ENCODE data around the gene MS4A4A. TPM values are rescaled to one million over a fixed set of nuclear protein-coding genes. Genes with fewer than 3 reads are reported as not detected.

Gene MS4A4A
- total and polyA plus RNA-seq, 2 donors (not counting 1 experiment from before 2014, with no cell fraction given): 0.72 to 0.99 TPM

DNA sequence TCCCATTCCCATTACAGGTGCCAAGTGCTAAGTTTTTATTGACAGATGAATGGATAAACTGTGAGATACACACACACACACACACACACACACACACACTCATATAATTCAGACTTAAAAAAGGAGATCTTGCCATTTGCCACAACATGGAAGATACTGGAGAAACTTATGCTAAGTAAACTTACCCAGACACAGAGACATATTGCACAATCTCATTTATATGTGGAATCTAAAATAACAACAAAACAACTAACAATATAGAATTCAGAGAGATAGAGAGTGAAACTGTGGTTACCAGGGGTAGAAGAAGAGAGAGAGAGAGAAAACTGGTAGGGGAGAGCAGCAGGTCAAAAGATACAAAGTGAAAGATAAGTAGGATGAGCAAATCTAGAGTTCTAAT, 48.0 kb downstream of the MS4A4A start:
- Mint-ChIP-seq H3K27me3 (no peaks in the 10 kb centered on the region), H3K4me1 (no peaks in the 10 kb centered on the region), H3K4me3 (no peak overlapping the region), H3K9me3 (ENCODE audit: insufficient read depth) (peaks cover 12% of the 10 kb centered on the region), H3K27ac (no peak overlapping the region)
- Histone ChIP-seq H3K9me3 (ENCODE audit: control extremely low read depth in 1 of 3, control insufficient read depth in 2 of 3, insufficient read depth in 1 of 3, low read length in 2 of 3) (peaks cover 0 to 9% (median 0%) of the 10 kb centered on the region in 3 donors), H3K27ac (ENCODE audit: low read length in 2 of 2) (no peak overlapping the region), H3K9ac (ENCODE audit: low read length) (no peak overlapping the region), H3K79me2 (ENCODE audit: control insufficient read depth, insufficient read depth, low read length) (no peaks in the 10 kb centered on the region), H3K36me3 (replicated peaks in 1 of 2; ENCODE audit: control extremely low read depth in 1 of 2, control insufficient read depth in 1 of 2, extremely low read depth in 1 of 2, insufficient read depth in 2 of 2, low read length in 1 of 2) (no peaks in the 10 kb centered on the region), H3K27me3 (replicated peaks in 1 of 4; ENCODE audit: control extremely low read depth in 1 of 4, control insufficient read depth in 3 of 4, insufficient read depth in 4 of 4, low read length in 3 of 4) (no peaks in the 10 kb centered on the region), H3K4me2 (replicated peaks; ENCODE audit: low read depth, low read length, poor library complexity, severe bottlenecking) (no peak overlapping the region), H4K20me1 (ENCODE audit: control insufficient read depth, insufficient read depth, low read length, poor library complexity, severe bottlenecking) (no peaks in the 10 kb centered on the region), H3K4me1 (ENCODE audit: control insufficient read depth in 2 of 2, insufficient read depth in 2 of 2, low read length in 2 of 2) (no peaks in the 10 kb centered on the region), H3K4me3 (ENCODE audit: control extremely low read depth in 1 of 5, extremely low read depth in 1 of 5, insufficient read depth in 1 of 5, low read depth in 2 of 5, low read length in 4 of 5) (no peak overlapping the region), H2AFZ (ENCODE audit: insufficient read depth, low read depth, low read length, poor library complexity, severe bottlenecking) (no peak overlapping the region)
- TF ChIP-seq, protein P1, sequence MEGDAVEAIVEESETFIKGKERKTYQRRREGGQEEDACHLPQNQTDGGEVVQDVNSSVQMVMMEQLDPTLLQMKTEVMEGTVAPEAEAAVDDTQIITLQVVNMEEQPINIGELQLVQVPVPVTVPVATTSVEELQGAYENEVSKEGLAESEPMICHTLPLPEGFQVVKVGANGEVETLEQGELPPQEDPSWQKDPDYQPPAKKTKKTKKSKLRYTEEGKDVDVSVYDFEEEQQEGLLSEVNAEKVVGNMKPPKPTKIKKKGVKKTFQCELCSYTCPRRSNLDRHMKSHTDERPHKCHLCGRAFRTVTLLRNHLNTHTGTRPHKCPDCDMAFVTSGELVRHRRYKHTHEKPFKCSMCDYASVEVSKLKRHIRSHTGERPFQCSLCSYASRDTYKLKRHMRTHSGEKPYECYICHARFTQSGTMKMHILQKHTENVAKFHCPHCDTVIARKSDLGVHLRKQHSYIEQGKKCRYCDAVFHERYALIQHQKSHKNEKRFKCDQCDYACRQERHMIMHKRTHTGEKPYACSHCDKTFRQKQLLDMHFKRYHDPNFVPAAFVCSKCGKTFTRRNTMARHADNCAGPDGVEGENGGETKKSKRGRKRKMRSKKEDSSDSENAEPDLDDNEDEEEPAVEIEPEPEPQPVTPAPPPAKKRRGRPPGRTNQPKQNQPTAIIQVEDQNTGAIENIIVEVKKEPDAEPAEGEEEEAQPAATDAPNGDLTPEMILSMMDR (IDR thresholded peaks at IDR 0.05): no peak
- no peak for TF ChIP-seq EZH2 (IDR thresholded peaks at IDR 0.05; ENCODE audit: borderline replicate concordance, insufficient read depth, low read depth, low read length, poor library complexity, severe bottlenecking)
- POLR2A ChIA-PET: no interaction called here
- intact Hi-C loops (cut with micrococcal nuclease): no loop called here
- ATAC-seq (ENCODE audit: low read depth) (no peak), DNase-seq (no peak)
- CTCF ChIA-PET: interaction anchor here (1.5 kb wide), 1 partner anchor 14 kb away, joined by 4 read pairs; no protein-coding TSS in a partner anchor

DNA sequence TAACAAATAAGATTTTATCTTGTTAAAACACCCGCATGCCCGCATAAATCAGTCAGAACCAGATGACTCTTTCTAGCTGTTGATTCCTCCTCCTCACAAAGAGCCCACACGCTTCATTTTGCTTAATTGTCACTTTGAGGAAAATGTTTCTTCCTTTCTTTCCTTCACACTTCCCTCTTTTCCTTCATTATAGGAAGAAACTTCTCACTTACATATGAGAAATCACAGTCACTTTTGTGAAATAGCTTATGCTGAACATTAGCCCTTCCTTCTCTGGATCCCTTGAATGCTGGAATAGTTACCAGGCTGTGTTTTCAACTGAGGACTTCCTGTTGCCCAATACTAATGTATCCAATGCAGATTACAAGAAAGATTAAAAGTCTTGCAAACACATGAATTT, 52.4 kb downstream of the MS4A4A start:
- H3K9me3 Mint-ChIP-seq (ENCODE audit: insufficient read depth): no peaks in the 10 kb centered on the region
- no peak overlapping the region for H3K27ac Mint-ChIP-seq
- no peaks in the 10 kb centered on the region for H3K27me3 Mint-ChIP-seq
- Histone ChIP-seq H3K4me2 (replicated peaks; ENCODE audit: low read depth, low read length, poor library complexity, severe bottlenecking) (no peak overlapping the region), H3K4me1 (ENCODE audit: control insufficient read depth in 2 of 2, insufficient read depth in 2 of 2, low read length in 2 of 2) (peaks cover 9 to 12% of the 10 kb centered on the region in 2 donors), H3K79me2 (ENCODE audit: control insufficient read depth, insufficient read depth, low read length) (no peaks in the 10 kb centered on the region), H3K36me3 (replicated peaks in 1 of 2; ENCODE audit: control extremely low read depth in 1 of 2, control insufficient read depth in 1 of 2, extremely low read depth in 1 of 2, insufficient read depth in 2 of 2, low read length in 1 of 2) (no peaks in the 10 kb centered on the region), H2AFZ (ENCODE audit: insufficient read depth, low read depth, low read length, poor library complexity, severe bottlenecking) (no peak overlapping the region), H3K9ac (ENCODE audit: low read length) (no peak overlapping the region), H3K4me3 (ENCODE audit: control extremely low read depth in 1 of 5, extremely low read depth in 1 of 5, insufficient read depth in 1 of 5, low read depth in 2 of 5, low read length in 4 of 5) (no peak overlapping the region), H3K27me3 (replicated peaks in 1 of 4; ENCODE audit: control extremely low read depth in 1 of 4, control insufficient read depth in 3 of 4, insufficient read depth in 4 of 4, low read length in 3 of 4) (no peaks in the 10 kb centered on the region), H3K9me3 (ENCODE audit: control extremely low read depth in 1 of 3, control insufficient read depth in 2 of 3, insufficient read depth in 1 of 3, low read length in 2 of 3) (no peaks in the 10 kb centered on the region), H4K20me1 (ENCODE audit: control insufficient read depth, insufficient read depth, low read length, poor library complexity, severe bottlenecking) (no peaks in the 10 kb centered on the region), H3K27ac (ENCODE audit: low read length in 2 of 2) (no peak overlapping the region)
- 24% methylated on average over 3 of the region's 3 CpGs for WGBS (ENCODE audit: insufficient coverage)
- ATAC-seq (ENCODE audit: low read depth) (no peak), DNase-seq (no peak)
- CTCF ChIA-PET: interaction anchor here (0.8 to 5.9 kb wide), 16 partner anchors 10 to 294 kb away, joined by 3 to 100 read pairs (median 8); no protein-coding TSS in a partner anchor
- H3K4me3 Mint-ChIP-seq: no peak overlapping the region
- POLR2A ChIA-PET: no interaction called here
- no peak for TF ChIP-seq EZH2 (IDR thresholded peaks at IDR 0.05; ENCODE audit: borderline replicate concordance, insufficient read depth, low read depth, low read length, poor library complexity, severe bottlenecking)
- TF ChIP-seq, protein P1 (IDR thresholded peaks at IDR 0.05): no peak
- peaks cover 13% of the 10 kb centered on the region for H3K4me1 Mint-ChIP-seq
- intact Hi-C loops (cut with micrococcal nuclease): no loop called here
